Progenitor cell of endocrine pancreas (in vitro differentiated cells): ENCODE data around the gene TC2N. TPM values are rescaled to one million over a fixed set of nuclear protein-coding genes. Genes with fewer than 3 reads are reported as not detected.
A peak's percentile ranks its signal among the peaks of the same experiment; 100 is the strongest.

Source experiments
- DNase-seq: peaks from one replicate; pipeline ENCODE4 v3.0.0; 2021; ENCODE audit warnings: low spot score; ENCODE audit not compliant: unreplicated experiment
- H3K27ac Mint-ChIP-seq: 2 replicates; pipeline ENCODE4 v1.8.0; 2021; ENCODE audit warnings: mild to moderate bottlenecking, moderate library complexity, mixed read lengths
- H3K27me3 Mint-ChIP-seq: 2 replicates; pipeline ENCODE4 v1.8.0; 2021; ENCODE audit warnings: mixed read lengths
- H3K36me3 Mint-ChIP-seq: 2 replicates; pipeline ENCODE4 v1.8.0; 2022; ENCODE audit warnings: mixed read lengths; ENCODE audit not compliant: insufficient read depth
- H3K4me1 Mint-ChIP-seq: 2 replicates; pipeline ENCODE4 v1.8.0; 2021; ENCODE audit warnings: low read depth, mixed read lengths
- H3K4me3 Mint-ChIP-seq: 2 replicates; pipeline ENCODE4 v1.8.0; 2021; ENCODE audit warnings: low read depth, mild to moderate bottlenecking, moderate library complexity, mixed read lengths
- H3K9me3 Mint-ChIP-seq: 2 replicates; pipeline ENCODE4 v1.8.0; 2021; ENCODE audit warnings: low read depth, mixed read lengths
- total RNA-seq: library from RNA; stranded (reverse); gene quantifications from 2 replicates; pipeline ENCODE4 v1.2.1, GENCODE V29; 2021
- TF ChIP-seq, protein P1 (sequence below): fragments of 200-600 bp; sonication (generic); IDR thresholded peaks from one replicate; pipeline ENCODE4 v1.5.0; 2021; ENCODE audit warnings: antibody characterized with exemption, mild to moderate bottlenecking; ENCODE audit not compliant: unreplicated experiment

TC2N gene
- total RNA-seq, 1 donor from 2014 or later, result 38.5 TPM

DNA sequence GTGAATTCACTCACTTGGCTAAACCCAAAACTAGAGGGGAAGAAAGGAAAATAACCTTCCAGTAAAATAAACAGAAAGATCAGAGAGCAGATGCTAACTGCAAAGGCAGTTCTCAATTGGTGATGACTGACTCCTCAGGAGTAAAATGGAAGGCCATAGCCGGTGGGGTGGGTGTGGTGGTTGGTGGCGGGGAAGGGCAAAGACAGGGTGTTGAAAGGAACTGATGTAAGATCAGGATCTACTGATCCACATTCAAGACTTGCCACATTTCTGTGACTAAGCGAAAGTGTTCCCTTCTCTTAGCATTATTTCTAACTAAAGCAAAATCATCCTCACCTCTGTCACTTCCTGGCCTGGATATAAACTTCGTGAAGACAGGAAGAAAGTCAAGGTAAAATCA is 26.3 kb upstream of the TC2N start:
- peaks cover 16% of the 10 kb centered on the region for H3K27me3 Mint-ChIP-seq
- DNase-seq, result no peak
- H3K4me3 Mint-ChIP-seq, result no peak overlapping the region
- TF ChIP-seq, protein P1, sequence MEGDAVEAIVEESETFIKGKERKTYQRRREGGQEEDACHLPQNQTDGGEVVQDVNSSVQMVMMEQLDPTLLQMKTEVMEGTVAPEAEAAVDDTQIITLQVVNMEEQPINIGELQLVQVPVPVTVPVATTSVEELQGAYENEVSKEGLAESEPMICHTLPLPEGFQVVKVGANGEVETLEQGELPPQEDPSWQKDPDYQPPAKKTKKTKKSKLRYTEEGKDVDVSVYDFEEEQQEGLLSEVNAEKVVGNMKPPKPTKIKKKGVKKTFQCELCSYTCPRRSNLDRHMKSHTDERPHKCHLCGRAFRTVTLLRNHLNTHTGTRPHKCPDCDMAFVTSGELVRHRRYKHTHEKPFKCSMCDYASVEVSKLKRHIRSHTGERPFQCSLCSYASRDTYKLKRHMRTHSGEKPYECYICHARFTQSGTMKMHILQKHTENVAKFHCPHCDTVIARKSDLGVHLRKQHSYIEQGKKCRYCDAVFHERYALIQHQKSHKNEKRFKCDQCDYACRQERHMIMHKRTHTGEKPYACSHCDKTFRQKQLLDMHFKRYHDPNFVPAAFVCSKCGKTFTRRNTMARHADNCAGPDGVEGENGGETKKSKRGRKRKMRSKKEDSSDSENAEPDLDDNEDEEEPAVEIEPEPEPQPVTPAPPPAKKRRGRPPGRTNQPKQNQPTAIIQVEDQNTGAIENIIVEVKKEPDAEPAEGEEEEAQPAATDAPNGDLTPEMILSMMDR, result no peak
- H3K27ac Mint-ChIP-seq, result no peak overlapping the region
- H3K4me1 Mint-ChIP-seq, result peaks cover 18% of the 10 kb centered on the region
- no peaks in the 10 kb centered on the region for H3K36me3 Mint-ChIP-seq
- H3K9me3 Mint-ChIP-seq, result no peaks in the 10 kb centered on the region

DNA sequence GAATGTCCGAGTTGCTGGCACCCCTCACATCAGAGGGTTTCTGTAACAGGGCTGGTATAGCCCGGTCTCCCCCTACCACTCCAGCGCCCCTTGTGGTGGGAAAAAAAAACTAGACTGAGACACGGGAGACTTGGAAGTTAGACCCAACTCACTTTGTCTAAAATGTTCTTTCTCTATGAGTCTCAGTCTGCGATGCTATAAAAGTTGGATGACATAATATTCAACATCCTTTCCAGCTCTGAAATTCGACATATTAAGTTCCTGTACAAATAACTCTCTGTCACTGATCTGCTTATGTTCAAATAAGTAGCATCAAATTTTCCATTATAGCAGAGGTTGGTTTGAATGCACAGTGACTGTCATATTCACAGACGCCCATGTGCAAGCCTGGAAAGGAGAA is 25.7 kb upstream of the TC2N start:
- no peaks in the 10 kb centered on the region for H3K9me3 Mint-ChIP-seq
- no peak overlapping the region for H3K4me3 Mint-ChIP-seq
- H3K27ac Mint-ChIP-seq, result no peak overlapping the region
- no peak for DNase-seq
- H3K36me3 Mint-ChIP-seq, result no peaks in the 10 kb centered on the region
- TF ChIP-seq, protein P1, result peak; percentile 72
- H3K27me3 Mint-ChIP-seq, result peaks cover 16% of the 10 kb centered on the region
- peaks cover 15% of the 10 kb centered on the region for H3K4me1 Mint-ChIP-seq

DNA sequence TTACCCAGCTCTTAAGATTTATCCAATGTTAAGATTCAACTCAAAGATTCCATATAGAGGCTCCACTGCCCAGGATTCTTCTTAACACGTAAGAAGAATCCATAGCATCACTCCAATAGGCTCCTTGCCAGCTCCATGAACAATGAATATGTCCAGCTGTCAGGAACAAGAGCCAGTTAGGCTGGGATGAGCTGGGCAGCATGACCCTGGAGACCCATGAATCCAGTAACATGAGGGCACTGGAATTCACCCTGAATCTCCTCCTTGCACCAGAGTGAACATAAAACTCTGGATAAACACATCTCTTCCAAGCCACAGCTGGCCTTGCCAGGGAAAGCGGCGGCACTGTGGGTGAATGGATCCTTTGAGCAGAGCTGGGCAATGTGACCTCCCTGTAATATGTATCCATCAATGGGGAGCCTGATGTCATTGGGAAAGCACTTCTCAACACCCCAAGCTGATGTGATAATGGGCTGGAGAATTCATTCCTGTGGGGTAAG is 24.4 kb upstream of the TC2N start:
- H3K4me1 Mint-ChIP-seq, result peaks cover 7% of the 10 kb centered on the region
- TF ChIP-seq, protein P1, result no peak
- peaks cover 16% of the 10 kb centered on the region for H3K27me3 Mint-ChIP-seq
- H3K36me3 Mint-ChIP-seq, result no peaks in the 10 kb centered on the region
- no peak overlapping the region for H3K4me3 Mint-ChIP-seq
- DNase-seq, result no peak
- no peak overlapping the region for H3K27ac Mint-ChIP-seq
- no peaks in the 10 kb centered on the region for H3K9me3 Mint-ChIP-seq

- no peak for DNase-seq
- Mint-ChIP-seq H3K27ac (no peak overlapping the region), H3K27me3 (peaks cover 16% of the 10 kb centered on the region), H3K4me1 (peaks cover 6% of the 10 kb centered on the region), H3K4me3 (no peak overlapping the region), H3K36me3 (no peaks in the 10 kb centered on the region), H3K9me3 (no peaks in the 10 kb centered on the region)
- TF ChIP-seq, protein P1, result no peak
Observed at GRCh38 chr14:91891101-91891500, 23.8 kb upstream of the TC2N start.

DNA sequence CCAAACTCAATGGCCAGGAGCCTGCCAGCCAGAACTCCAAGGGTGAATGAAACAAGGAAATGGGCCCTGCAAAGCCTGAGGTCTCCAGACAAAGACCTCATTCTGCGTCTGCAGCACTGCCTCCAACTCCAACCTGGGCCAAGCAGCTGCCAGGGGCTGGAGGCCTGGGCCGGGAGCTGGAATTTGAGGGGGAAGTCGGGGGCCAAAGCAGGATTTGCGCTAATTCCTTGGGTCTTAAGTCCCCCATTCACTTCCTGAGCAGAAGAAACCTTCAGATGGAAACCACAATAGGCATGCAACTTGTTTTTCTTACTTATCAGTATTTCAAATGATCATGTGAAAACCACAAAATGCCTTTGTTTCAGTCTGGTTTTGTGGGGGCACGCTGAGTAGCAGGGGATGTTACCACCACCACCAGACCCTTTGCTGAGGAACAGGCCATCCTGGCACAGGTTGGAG is 23.0 kb upstream of the TC2N start:
- DNase-seq, result no peak
- peaks cover 3% of the 10 kb centered on the region for H3K4me1 Mint-ChIP-seq
- no peak overlapping the region for H3K27ac Mint-ChIP-seq
- no peaks in the 10 kb centered on the region for H3K9me3 Mint-ChIP-seq
- TF ChIP-seq, protein P1, result no peak
- no peak overlapping the region for H3K4me3 Mint-ChIP-seq
- H3K36me3 Mint-ChIP-seq, result no peaks in the 10 kb centered on the region
- H3K27me3 Mint-ChIP-seq, result peaks cover 16% of the 10 kb centered on the region
